ENCODE measurements around the gene CCDC178.

GRCh38 chr18:32907648-32908423, 532.7 kb downstream of the CCDC178 start:
- TF ChIP-seq EZH2phosphoT487 (IDR thresholded peaks at IDR 0.05; ENCODE audit: insufficient read depth, low read depth) (no peak), EZH2 (IDR thresholded peaks at IDR 0.05; ENCODE audit: insufficient read depth, poor library complexity, severe bottlenecking) (no peak)
